ENCODE measurements around the gene DEDD.

DNA sequence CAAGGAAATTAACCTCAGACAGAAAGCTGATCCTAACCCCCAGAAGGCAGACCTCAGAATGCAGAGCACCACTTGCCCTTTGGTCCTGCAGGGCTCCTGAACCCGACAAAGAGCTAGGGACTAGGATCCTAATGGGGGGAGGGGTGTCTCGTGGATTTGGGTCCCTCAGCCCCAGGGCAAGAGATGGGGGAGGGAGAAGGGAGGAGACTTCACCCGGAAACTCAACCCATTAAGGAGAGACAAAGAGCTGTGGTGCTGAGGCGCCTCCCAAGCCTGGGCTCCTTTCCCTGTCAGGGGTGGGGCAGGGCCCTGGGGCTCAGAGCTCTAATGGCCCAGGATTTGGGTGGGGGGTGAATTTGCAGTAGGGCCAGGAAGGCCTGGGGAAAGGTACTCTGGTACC, 46.0 kb downstream of the DEDD start:
- TF ChIP-seq, protein P1, sequence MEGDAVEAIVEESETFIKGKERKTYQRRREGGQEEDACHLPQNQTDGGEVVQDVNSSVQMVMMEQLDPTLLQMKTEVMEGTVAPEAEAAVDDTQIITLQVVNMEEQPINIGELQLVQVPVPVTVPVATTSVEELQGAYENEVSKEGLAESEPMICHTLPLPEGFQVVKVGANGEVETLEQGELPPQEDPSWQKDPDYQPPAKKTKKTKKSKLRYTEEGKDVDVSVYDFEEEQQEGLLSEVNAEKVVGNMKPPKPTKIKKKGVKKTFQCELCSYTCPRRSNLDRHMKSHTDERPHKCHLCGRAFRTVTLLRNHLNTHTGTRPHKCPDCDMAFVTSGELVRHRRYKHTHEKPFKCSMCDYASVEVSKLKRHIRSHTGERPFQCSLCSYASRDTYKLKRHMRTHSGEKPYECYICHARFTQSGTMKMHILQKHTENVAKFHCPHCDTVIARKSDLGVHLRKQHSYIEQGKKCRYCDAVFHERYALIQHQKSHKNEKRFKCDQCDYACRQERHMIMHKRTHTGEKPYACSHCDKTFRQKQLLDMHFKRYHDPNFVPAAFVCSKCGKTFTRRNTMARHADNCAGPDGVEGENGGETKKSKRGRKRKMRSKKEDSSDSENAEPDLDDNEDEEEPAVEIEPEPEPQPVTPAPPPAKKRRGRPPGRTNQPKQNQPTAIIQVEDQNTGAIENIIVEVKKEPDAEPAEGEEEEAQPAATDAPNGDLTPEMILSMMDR (IDR thresholded peaks at IDR 0.05; ENCODE audit: low read depth, low read length): no peak
- TF ChIP-seq, protein P2, sequence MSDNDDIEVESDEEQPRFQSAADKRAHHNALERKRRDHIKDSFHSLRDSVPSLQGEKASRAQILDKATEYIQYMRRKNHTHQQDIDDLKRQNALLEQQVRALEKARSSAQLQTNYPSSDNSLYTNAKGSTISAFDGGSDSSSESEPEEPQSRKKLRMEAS (IDR thresholded peaks at IDR 0.05; ENCODE audit: low read depth, low read length): no peak
- no peak for TF ChIP-seq POLR2A (IDR thresholded peaks at IDR 0.05; ENCODE audit: extremely low read depth, insufficient read length)

Measured in NB4 (cell line).